ENCODE results near the gene ASB15. TPM values are rescaled to one million over a fixed set of nuclear protein-coding genes. Genes with fewer than 3 reads are reported as not detected.

The ASB15 gene
- total RNA-seq, 2 experiments from 2014 or later, result not detected

DNA sequence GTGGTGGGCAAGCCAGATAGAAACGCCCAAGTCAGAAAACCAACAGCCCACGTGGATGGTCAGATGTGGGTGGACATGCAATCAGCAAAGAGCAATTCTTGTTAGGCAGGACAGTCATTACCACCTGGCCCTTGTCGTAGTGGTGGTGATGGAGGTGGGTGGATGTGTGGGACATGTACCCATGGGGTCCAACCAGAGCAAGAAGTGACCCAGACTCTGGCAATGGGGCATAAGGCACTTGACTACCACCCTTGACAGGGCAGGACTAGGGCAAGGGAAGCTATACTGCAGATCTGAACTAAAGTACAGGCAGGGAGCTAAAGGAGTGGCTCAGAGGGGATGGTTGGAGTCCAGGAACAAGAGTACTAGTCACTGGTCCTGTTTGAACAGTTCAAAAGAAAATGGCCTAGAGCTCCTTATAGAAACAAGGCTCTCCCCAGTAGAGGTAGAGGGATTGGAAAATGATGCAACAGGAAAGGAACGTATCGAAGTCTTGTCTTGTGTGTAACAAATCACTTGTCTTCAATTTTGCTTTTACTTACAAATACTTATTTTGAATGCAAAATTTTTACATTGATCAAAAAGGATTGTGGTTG is 71.6 kb downstream of the ASB15 start:
- Mint-ChIP-seq H3K4me3 (no peak overlapping the region), H3K27me3 (no peaks in the 10 kb centered on the region), H3K27ac (no peak overlapping the region), H3K4me1 (no peaks in the 10 kb centered on the region), H3K36me3 (no peaks in the 10 kb centered on the region), H3K9me3 (no peaks in the 10 kb centered on the region)
- DNase-seq (no peak), ATAC-seq (ENCODE audit: low read depth) (no peak)
- POLR2A ChIA-PET, result interaction anchor here (0.7 kb wide), 1 partner anchor 95 kb away, joined by 3 read pairs; no protein-coding TSS in a partner anchor

GRCh38 chr7:123673752-123674398 is 72.3 kb downstream of the ASB15 start:
- Mint-ChIP-seq H3K27ac (no peak overlapping the region), H3K4me3 (no peak overlapping the region), H3K27me3 (no peaks in the 10 kb centered on the region), H3K36me3 (no peaks in the 10 kb centered on the region), H3K4me1 (no peaks in the 10 kb centered on the region), H3K9me3 (no peaks in the 10 kb centered on the region)
- ATAC-seq (ENCODE audit: low read depth) (no peak), DNase-seq (no peak)
- POLR2A ChIA-PET, result interaction anchor here (0.7 kb wide), 1 partner anchor 95 kb away, joined by 3 read pairs; no protein-coding TSS in a partner anchor

- H3K27ac Mint-ChIP-seq, result no peak overlapping the region
- POLR2A ChIA-PET, result no interaction called here
- H3K36me3 Mint-ChIP-seq, result peaks cover 1% of the 10 kb centered on the region
- no peaks in the 10 kb centered on the region for H3K4me1 Mint-ChIP-seq
- ATAC-seq (ENCODE audit: low read depth) (no peak), DNase-seq (no peak)
- no peak overlapping the region for H3K4me3 Mint-ChIP-seq
- no peaks in the 10 kb centered on the region for H3K9me3 Mint-ChIP-seq
- H3K27me3 Mint-ChIP-seq, result no peaks in the 10 kb centered on the region
Measured at GRCh38 chr7:123674399-123675180, 73.0 kb downstream of the ASB15 start.

DNA sequence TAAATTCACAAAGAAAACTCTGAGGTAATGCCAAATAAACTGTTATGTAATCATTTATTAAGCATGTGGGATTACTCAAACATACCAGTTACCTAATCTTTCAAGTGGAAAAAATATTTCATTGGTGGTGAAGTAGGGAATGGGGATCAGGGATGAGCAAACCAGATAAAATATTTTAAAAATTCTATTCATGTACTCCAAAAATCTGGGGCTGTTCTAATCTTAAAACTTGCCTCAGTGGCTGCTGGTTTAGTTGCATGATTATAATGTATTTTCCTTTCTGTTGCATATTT is 73.5 kb downstream of the ASB15 start:
- POLR2A ChIA-PET, result no interaction called here

DNA sequence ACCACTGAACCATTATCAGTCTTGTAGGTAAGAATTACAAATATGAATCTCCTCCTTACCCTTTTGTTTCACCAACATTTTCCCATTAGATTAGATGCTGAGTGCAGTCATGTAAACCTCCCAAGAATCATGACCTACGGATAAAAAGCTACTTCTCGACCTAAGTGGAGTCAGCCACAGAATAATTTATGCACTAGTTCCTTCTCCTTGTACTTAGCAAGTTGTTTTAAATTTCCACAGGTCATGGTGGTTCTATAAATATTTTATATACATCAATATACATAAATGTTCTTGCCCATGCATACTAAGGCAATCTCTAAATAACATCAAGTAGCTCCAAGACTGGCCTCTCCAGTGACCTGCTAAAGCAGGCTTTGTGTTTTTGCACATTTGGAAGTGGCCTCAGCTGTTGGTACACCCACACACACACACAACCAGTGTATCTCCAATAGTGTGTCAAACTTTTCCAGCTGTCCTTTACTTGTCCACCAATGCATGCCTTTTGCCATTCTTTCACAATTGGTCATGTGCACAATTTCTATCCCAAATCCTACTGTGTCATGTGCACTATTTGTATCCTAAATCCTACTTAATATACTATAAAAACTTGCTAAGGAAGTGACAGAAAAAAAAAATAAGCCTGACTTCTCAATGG is 75.6 kb downstream of the ASB15 start:
- H3K9me3 Mint-ChIP-seq, result no peaks in the 10 kb centered on the region
- H3K36me3 Mint-ChIP-seq, result peaks cover 1% of the 10 kb centered on the region
- no peak overlapping the region for H3K27ac Mint-ChIP-seq
- ATAC-seq (ENCODE audit: low read depth) (no peak), DNase-seq (no peak)
- no peak overlapping the region for H3K4me3 Mint-ChIP-seq
- POLR2A ChIA-PET, result no interaction called here
- no peaks in the 10 kb centered on the region for H3K27me3 Mint-ChIP-seq
- no peaks in the 10 kb centered on the region for H3K4me1 Mint-ChIP-seq

More for the DNA sequence above, 73.5 kb downstream of the ASB15 start:
- Mint-ChIP-seq H3K9me3 (no peaks in the 10 kb centered on the region), H3K4me1 (no peaks in the 10 kb centered on the region), H3K27me3 (no peaks in the 10 kb centered on the region), H3K4me3 (no peak overlapping the region), H3K36me3 (peaks cover 1% of the 10 kb centered on the region), H3K27ac (no peak overlapping the region)
- no peak for DNase-seq
- ATAC-seq (ENCODE audit: low read depth), result no peak

DNA sequence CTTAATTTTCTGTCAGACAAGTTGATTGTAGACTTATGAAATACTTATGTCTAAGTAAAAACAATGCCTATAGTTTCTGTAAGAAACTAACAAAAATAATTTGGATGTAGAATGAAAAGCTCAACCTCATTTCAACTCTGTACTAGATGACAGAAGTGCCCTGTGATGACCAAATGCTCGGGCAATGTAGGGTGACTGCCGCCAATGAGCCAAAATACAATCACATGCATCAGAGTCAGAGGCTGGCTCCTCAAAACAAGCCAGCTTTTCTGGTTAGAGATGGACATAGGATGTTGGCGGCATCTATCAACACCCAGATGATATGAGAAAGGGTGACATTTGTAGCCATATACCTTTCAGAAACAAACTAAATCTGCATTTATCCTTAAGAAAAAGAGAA is 78.0 kb downstream of the ASB15 start:
- no peak for ATAC-seq (ENCODE audit: low read depth)

GRCh38 chr7:123680580-123680979 is 79.0 kb downstream of the ASB15 start:
- POLR2A ChIA-PET, result no interaction called here
- Mint-ChIP-seq H3K27ac (no peak overlapping the region), H3K36me3 (peaks cover 4% of the 10 kb centered on the region), H3K4me1 (no peaks in the 10 kb centered on the region), H3K27me3 (no peaks in the 10 kb centered on the region), H3K4me3 (no peak overlapping the region), H3K9me3 (no peaks in the 10 kb centered on the region)
- no peak for DNase-seq
- no peak for ATAC-seq (ENCODE audit: low read depth)

More for the DNA sequence above, 78.0 kb downstream of the ASB15 start:
- POLR2A ChIA-PET, result no interaction called here
- Mint-ChIP-seq H3K27ac (no peak overlapping the region), H3K9me3 (no peaks in the 10 kb centered on the region), H3K27me3 (no peaks in the 10 kb centered on the region), H3K36me3 (peaks cover 4% of the 10 kb centered on the region), H3K4me1 (no peaks in the 10 kb centered on the region), H3K4me3 (no peak overlapping the region)
- no peak for DNase-seq

- Mint-ChIP-seq H3K4me1 (no peaks in the 10 kb centered on the region), H3K9me3 (no peaks in the 10 kb centered on the region), H3K27me3 (no peaks in the 10 kb centered on the region), H3K36me3 (peaks cover 4% of the 10 kb centered on the region), H3K4me3 (no peak overlapping the region), H3K27ac (no peak overlapping the region)
- DNase-seq (no peak), ATAC-seq (ENCODE audit: low read depth) (no peak)
- POLR2A ChIA-PET, result no interaction called here
Measured at GRCh38 chr7:123681561-123681960, 79.9 kb downstream of the ASB15 start.

GRCh38 chr7:123682690-123683089 is 81.1 kb downstream of the ASB15 start:
- ATAC-seq (ENCODE audit: low read depth) (no peak), DNase-seq (no peak)
- no peak overlapping the region for H3K27ac Mint-ChIP-seq
- no peaks in the 10 kb centered on the region for H3K27me3 Mint-ChIP-seq
- no peaks in the 10 kb centered on the region for H3K9me3 Mint-ChIP-seq
- no peaks in the 10 kb centered on the region for H3K4me1 Mint-ChIP-seq
- peaks cover 7% of the 10 kb centered on the region for H3K36me3 Mint-ChIP-seq
- POLR2A ChIA-PET, result no interaction called here
- H3K4me3 Mint-ChIP-seq, result no peak overlapping the region

DNA sequence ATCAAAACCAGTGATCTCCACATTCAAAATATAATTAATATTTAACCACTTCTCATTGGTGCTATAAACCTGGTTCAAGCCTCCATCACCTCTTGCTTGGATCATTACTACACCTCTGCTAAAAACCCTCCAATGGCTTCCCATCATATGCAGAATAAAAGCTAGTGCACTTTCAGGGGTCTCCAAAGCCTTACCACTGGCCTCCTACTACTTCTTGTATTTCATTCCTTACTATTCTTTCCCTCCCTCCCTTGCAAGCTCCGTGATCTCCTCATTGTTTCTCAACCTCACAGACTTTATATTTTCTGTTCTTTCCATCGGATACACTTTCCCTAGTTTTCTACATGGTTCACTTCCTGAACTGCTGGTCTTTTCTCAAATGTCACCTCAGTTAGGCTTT is 85.5 kb downstream of the ASB15 start:
- DNase-seq (no peak), ATAC-seq (ENCODE audit: low read depth) (no peak)
- no peaks in the 10 kb centered on the region for H3K4me1 Mint-ChIP-seq
- no peak overlapping the region for H3K27ac Mint-ChIP-seq
- peaks cover 10% of the 10 kb centered on the region for H3K36me3 Mint-ChIP-seq
- H3K4me3 Mint-ChIP-seq, result no peak overlapping the region
- H3K27me3 Mint-ChIP-seq, result no peaks in the 10 kb centered on the region
- POLR2A ChIA-PET, result no interaction called here
- no peaks in the 10 kb centered on the region for H3K9me3 Mint-ChIP-seq

DNA sequence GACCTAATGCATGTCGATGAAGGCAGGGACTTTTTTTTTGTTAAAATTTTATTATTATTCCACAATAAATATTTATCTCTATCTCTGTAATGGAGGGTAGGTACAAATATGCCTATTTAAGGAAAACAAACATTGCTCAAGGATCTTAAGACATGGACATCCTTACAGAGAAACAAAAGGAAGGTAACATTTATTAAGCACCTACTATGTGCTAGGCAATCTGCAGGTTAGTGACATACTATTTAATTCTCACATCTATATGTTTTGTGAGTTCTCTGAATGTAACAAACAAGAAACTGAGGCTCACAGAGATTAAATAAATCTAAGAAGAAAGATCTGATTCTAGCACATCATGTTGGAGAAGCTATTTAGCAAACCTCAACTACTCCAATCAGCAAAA is 86.1 kb downstream of the ASB15 start:
- no peak overlapping the region for H3K4me3 Mint-ChIP-seq
- H3K4me1 Mint-ChIP-seq, result no peaks in the 10 kb centered on the region
- DNase-seq (no peak), ATAC-seq (ENCODE audit: low read depth) (no peak)
- POLR2A ChIA-PET, result no interaction called here
- no peaks in the 10 kb centered on the region for H3K9me3 Mint-ChIP-seq
- H3K36me3 Mint-ChIP-seq, result peaks cover 10% of the 10 kb centered on the region
- no peaks in the 10 kb centered on the region for H3K27me3 Mint-ChIP-seq
- H3K27ac Mint-ChIP-seq, result no peak overlapping the region
